Measurements from ENCODE around the gene PHF24. TPM values are rescaled to one million over a fixed set of nuclear protein-coding genes. Genes with fewer than 3 reads are reported as not detected.

PHF24 gene
- total and polyA plus RNA-seq, 2 of the 4 experiments (the other 2 are of a cell fraction): 0.02 TPM; not detected in 1

GRCh38 chr9:34963552-34963951 is 5.5 kb downstream of the PHF24 start:
- no TSS peak for BruUV-seq (replicated peaks)
- H2AK5ac ChIP-seq (ENCODE audit: low read depth, low read length): no peak overlapping the region
- no peak overlapping the region for H2BK5ac ChIP-seq (ENCODE audit: low read depth, low read length, poor library complexity, severe bottlenecking)
- no peak overlapping the region for H3K4me2 ChIP-seq (ENCODE audit: low read depth, low read length)
- H3K4me1 ChIP-seq (ENCODE audit: control insufficient read depth, insufficient read depth, low read length): no peaks in the 10 kb centered on the region
- no peaks in the 10 kb centered on the region for H3K79me1 ChIP-seq (ENCODE audit: low read depth in 1 of 2, low read length in 2 of 2)
- H3K27ac ChIP-seq (ENCODE audit: insufficient read depth, low read length): no peak overlapping the region
- H3K14ac ChIP-seq (replicated peaks; ENCODE audit: low read depth, low read length): no peak overlapping the region
- no peak overlapping the region for H3K18ac ChIP-seq (ENCODE audit: low read depth, low read length)
- no peak for ATAC-seq (ENCODE audit: low read depth)
- dilution Hi-C loops (cut with HindIII; ENCODE audit: low sequenced_read_pairs, unreplicated experiment) (no loop called here), intact Hi-C loops (cut with micrococcal nuclease) (loop anchor here (2.0 to 10.0 kb wide), 2 partner anchors 21 to 209 kb away; no protein-coding TSS in a partner anchor), in situ Hi-C loops (cut with MboI; ENCODE audit: low sequenced_read_pairs) (no loop called here)
- H4K5ac ChIP-seq (ENCODE audit: low read depth, low read length): no peak overlapping the region
- H3K56ac ChIP-seq (ENCODE audit: extremely low read depth, insufficient read depth, low read length): no peak overlapping the region
- H3K23ac ChIP-seq (ENCODE audit: low read depth, low read length): no peak overlapping the region
- no peak for DNase-seq
- no peak overlapping the region for H4K91ac ChIP-seq (ENCODE audit: insufficient read depth, low read depth, low read length)
- H4K20me1 ChIP-seq (ENCODE audit: insufficient read depth, low read length): no peaks in the 10 kb centered on the region
- H2BK20ac ChIP-seq (ENCODE audit: low read depth, low read length): no peak overlapping the region
- CTCF ChIA-PET: no interaction called here
- H2BK120ac ChIP-seq (ENCODE audit: low read depth, low read length): no peak overlapping the region
- no peak overlapping the region for H2BK15ac ChIP-seq (ENCODE audit: low read depth, low read length)
- H2AFZ ChIP-seq (replicated peaks; ENCODE audit: low read length, poor library complexity): no peak overlapping the region
- WGBS, 2 experiments (ENCODE audit: extremely low coverage in 2 of 2, insufficient read length in 1 of 2): no CpG with 5 or more reads among the region's 2 CpGs
- no peak overlapping the region for H4K8ac ChIP-seq (ENCODE audit: low read depth in 2 of 2, low read length in 2 of 2)
- TF ChIP-seq CTCF (conservative IDR thresholded peaks at IDR 0.05; ENCODE audit: low read depth, low read length) (no peak), CHD1 (IDR thresholded peaks at IDR 0.05; ENCODE audit: low read depth, low read length) (no peak), MAFK (IDR thresholded peaks at IDR 0.05; ENCODE audit: low read depth, low read length) (no peak), SMC3 (IDR thresholded peaks at IDR 0.05; ENCODE audit: low read depth, low read length) (no peak), MAZ (IDR thresholded peaks at IDR 0.05; ENCODE audit: borderline replicate concordance, low read depth, low read length) (no peak), POLR2A (IDR thresholded peaks at IDR 0.05; ENCODE audit: low read depth, low read length) (no peak), USF2 (IDR thresholded peaks at IDR 0.05; ENCODE audit: low read depth, low read length) (no peak), FOS (IDR thresholded peaks at IDR 0.05; ENCODE audit: low read depth, low read length) (no peak), MXI1 (IDR thresholded peaks at IDR 0.05; ENCODE audit: borderline replicate concordance, low read depth, low read length) (no peak), BHLHE40 (IDR thresholded peaks at IDR 0.05; ENCODE audit: low read depth, low read length) (no peak), CEBPB (IDR thresholded peaks at IDR 0.05; ENCODE audit: low read depth, low read length) (no peak), RCOR1 (IDR thresholded peaks at IDR 0.05; ENCODE audit: insufficient replicate concordance, low read length) (no peak)
- TF ChIP-seq, protein P1, sequence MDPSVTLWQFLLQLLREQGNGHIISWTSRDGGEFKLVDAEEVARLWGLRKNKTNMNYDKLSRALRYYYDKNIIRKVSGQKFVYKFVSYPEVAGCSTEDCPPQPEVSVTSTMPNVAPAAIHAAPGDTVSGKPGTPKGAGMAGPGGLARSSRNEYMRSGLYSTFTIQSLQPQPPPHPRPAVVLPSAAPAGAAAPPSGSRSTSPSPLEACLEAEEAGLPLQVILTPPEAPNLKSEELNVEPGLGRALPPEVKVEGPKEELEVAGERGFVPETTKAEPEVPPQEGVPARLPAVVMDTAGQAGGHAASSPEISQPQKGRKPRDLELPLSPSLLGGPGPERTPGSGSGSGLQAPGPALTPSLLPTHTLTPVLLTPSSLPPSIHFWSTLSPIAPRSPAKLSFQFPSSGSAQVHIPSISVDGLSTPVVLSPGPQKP (IDR thresholded peaks at IDR 0.05; ENCODE audit: borderline replicate concordance, low read depth, low read length): no peak
- H3K4ac ChIP-seq (ENCODE audit: low read depth, low read length): no peak overlapping the region
- H3K9me3 ChIP-seq (ENCODE audit: control insufficient read depth, insufficient read depth, low read length): no peaks in the 10 kb centered on the region
- POLR2A ChIA-PET (ENCODE audit: unreplicated experiment): interaction anchor here (0.6 kb wide), 1 partner anchor 9 kb away, joined by 13 read pairs; no protein-coding TSS in a partner anchor
- no peaks in the 10 kb centered on the region for H3K36me3 ChIP-seq (ENCODE audit: control insufficient read depth, insufficient read depth, low read length)
- no peaks in the 10 kb centered on the region for H3K9me1 ChIP-seq (ENCODE audit: insufficient read depth, low read length)
- H3K4me3 ChIP-seq (ENCODE audit: insufficient read depth, low read depth, low read length): no peak overlapping the region
- no peak overlapping the region for H3K9ac ChIP-seq (ENCODE audit: low read depth, low read length)
- H3K27me3 ChIP-seq (ENCODE audit: control insufficient read depth, insufficient read depth, low read length): peaks cover 51% of the 10 kb centered on the region
- H2AK9ac ChIP-seq (replicated peaks; ENCODE audit: low read depth, low read length, poor library complexity): no peak overlapping the region
